GM23248 (cell line): Measurements from ENCODE around the gene CREBL2. TPM values are rescaled to one million over a fixed set of nuclear protein-coding genes. Genes with fewer than 3 reads are reported as not detected.
"Not testable (repeated sequence)": the region's sequence is repeated elsewhere in the genome, so short reads cannot be mapped to it uniquely, and the experiment has no call there.

Source experiments
- DNase-seq: peaks from one replicate; pipeline ENCODE4 v3.0.0-alpha.2; 2015
- H2AFZ ChIP-seq: fragments of 200-600 bp; sonication (generic); 2 replicates; pipeline ENCODE4 v1.6.1; 2016; ENCODE audit warnings: antibody characterized with exemption
- H3F3A ChIP-seq: fragments of 200-600 bp; sonication (generic); 2 replicates; pipeline ENCODE4 v1.6.1; 2016; ENCODE audit warnings: mild to moderate bottlenecking, antibody characterized with exemption, mixed run types; ENCODE audit not compliant: insufficient read depth
- H3K27ac ChIP-seq: fragments of 200-600 bp; sonication (generic); 2 replicates; pipeline ENCODE4 v1.5.1; 2016; ENCODE audit warnings: mild to moderate bottlenecking
- H3K27me3 ChIP-seq: fragments of 200-600 bp; sonication (generic); replicated peaks from 2 replicates; pipeline ENCODE4 v1.6.1; 2016; ENCODE audit warnings: mild to moderate bottlenecking; ENCODE audit not compliant: insufficient read depth
- H3K36me3 ChIP-seq: fragments of 200-600 bp; sonication (generic); 2 replicates; pipeline ENCODE4 v1.6.1; 2016; ENCODE audit warnings: low read depth, mild to moderate bottlenecking
- H3K4me1 ChIP-seq: fragments of 200-600 bp; sonication (generic); 2 replicates; pipeline ENCODE4 v1.6.1; 2016; ENCODE audit warnings: mild to moderate bottlenecking; ENCODE audit not compliant: insufficient read depth
- H3K4me2 ChIP-seq: fragments of 200-600 bp; sonication (generic); one replicate; pipeline ENCODE4 v1.6.1; 2016; ENCODE audit warnings: mild to moderate bottlenecking; ENCODE audit not compliant: unreplicated experiment
- H3K4me3 ChIP-seq: fragments of 200-600 bp; sonication (generic); 2 replicates; pipeline ENCODE4 v1.5.1; 2016; ENCODE audit warnings: mild to moderate bottlenecking
- H3K79me2 ChIP-seq: fragments of 200-600 bp; sonication (generic); 2 replicates; pipeline ENCODE4 v1.6.1; 2016; ENCODE audit warnings: mild to moderate bottlenecking; ENCODE audit not compliant: insufficient read depth
- H3K9ac ChIP-seq: fragments of 200-600 bp; sonication (generic); 2 replicates; pipeline ENCODE4 v1.6.1; 2016; ENCODE audit warnings: mild to moderate bottlenecking
- H3K9me2 ChIP-seq: fragments of 200-600 bp; sonication (generic); 2 replicates; pipeline ENCODE4 v1.6.1; 2016; ENCODE audit warnings: mixed run types, mild to moderate bottlenecking, moderate library complexity; ENCODE audit not compliant: insufficient read depth
- H3K9me3 ChIP-seq: fragments of 200-600 bp; sonication (generic); one replicate; pipeline ENCODE4 v1.6.1; 2017; ENCODE audit warnings: low read depth
- H4K20me1 ChIP-seq: fragments of 200-600 bp; sonication (generic); 2 replicates; pipeline ENCODE4 v1.6.0; 2016; ENCODE audit not compliant: insufficient read depth
- EZH2 ChIP-seq: fragments of 200-600 bp; sonication (generic); IDR thresholded peaks from 2 replicates; pipeline ENCODE4 v1.6.1; 2018; ENCODE audit warnings: antibody characterized with exemption, mild to moderate bottlenecking; ENCODE audit not compliant: insufficient read depth, poor library complexity, severe bottlenecking
- EZH2phosphoT487 ChIP-seq: fragments of 200-600 bp; sonication (generic); IDR thresholded peaks from 2 replicates; pipeline ENCODE4 v1.6.1; 2018; ENCODE audit warnings: antibody characterized with exemption, moderate library complexity, mild to moderate bottlenecking, low read depth; ENCODE audit not compliant: insufficient read depth
- WGBS, 2 experiments: methylation state at CpG; one replicate each; pipeline ENCODE4 v1.1.6; 2015 to 2017; ENCODE audit warnings: low lambda C conversion rate in 2 of 2, low coverage in 1 of 2; ENCODE audit errors: missing lambda C conversion rate in 2 of 2; 5-methylcytosine and 5-hydroxymethylcytosine counted together
- in situ Hi-C: fragments of 300-500 bp; cut with MboI; formaldehyde crosslinking; loops from 2 replicates; pipeline ENCODE4 v1.15.0; 2020
- polyA plus RNA-seq: library from polyadenylated mRNA; unstranded; fragments of >200 nt; fragmentation: Nextera tagmentation; extraction: Ambion mirVana; gene quantifications from 2 replicates; pipeline ENCODE4 v1.2.1, GENCODE V29; 2016
- total RNA-seq: library from RNA; depleted of rRNA; stranded (reverse); fragments of >200 nt; shearing (Covaris generic); gene quantifications from 2 replicates; pipeline ENCODE4 v1.2.3, GENCODE V29; 2014

The CREBL2 gene
- total and polyA plus RNA-seq, 2 experiments from 2014 or later: 23.4 to 38.4 TPM

DNA sequence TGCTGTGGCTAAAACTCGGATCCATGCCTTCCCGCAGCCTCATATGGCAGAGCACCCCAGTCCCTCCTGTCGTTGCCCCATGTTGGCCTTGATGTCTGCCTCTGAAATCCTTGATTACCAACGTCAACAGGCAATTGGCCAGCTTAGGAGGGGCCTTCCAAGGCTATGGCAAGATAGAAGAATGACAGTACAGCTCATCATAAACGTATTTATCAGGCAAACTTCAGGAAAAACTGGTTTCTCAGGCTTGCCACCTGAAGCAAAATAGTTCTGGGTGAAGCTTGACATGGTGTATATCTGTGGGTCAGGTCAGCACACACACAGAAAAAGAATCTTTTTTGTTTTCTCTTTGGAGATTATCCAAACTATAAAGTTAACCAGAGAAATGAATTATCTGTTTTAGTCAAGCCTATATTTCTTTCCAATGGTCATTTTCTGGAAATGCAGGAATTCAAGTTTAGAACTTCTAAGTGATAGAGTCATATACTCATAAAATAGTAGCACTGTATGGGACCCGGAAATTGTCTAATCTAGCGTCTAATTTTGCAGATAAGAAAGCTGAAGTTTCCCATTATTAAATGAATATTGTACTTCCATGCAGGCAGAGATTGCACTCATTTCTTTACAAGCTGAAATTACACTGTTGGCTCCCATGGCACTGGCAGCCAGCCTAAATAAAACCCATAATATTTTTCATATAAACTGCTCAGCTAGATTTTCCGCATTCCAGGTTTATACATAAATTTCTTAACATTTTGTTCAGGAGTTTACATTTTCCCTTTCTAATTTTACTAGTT, 24.6 kb upstream of the CREBL2 start:
- Histone ChIP-seq H3K4me1 (no peaks in the 10 kb centered on the region), H3K36me3 (no peaks in the 10 kb centered on the region), H3K4me2 (no peak overlapping the region), H3K27ac (no peak overlapping the region), H3K9me2 (no peaks in the 10 kb centered on the region), H3F3A (no peaks in the 10 kb centered on the region), H4K20me1 (no peaks in the 10 kb centered on the region), H3K4me3 (no peak overlapping the region), H3K9me3 (no peaks in the 10 kb centered on the region), H3K79me2 (no peaks in the 10 kb centered on the region), H2AFZ (no peak overlapping the region), H3K27me3 (no peaks in the 10 kb centered on the region), H3K9ac (no peak overlapping the region)
- 74 to 79% methylated on average over 8 of the region's 8 CpGs for WGBS, 2 experiments
- in situ Hi-C loops: no loop called here
- DNase-seq: no peak
- TF ChIP-seq EZH2: no peak

DNA sequence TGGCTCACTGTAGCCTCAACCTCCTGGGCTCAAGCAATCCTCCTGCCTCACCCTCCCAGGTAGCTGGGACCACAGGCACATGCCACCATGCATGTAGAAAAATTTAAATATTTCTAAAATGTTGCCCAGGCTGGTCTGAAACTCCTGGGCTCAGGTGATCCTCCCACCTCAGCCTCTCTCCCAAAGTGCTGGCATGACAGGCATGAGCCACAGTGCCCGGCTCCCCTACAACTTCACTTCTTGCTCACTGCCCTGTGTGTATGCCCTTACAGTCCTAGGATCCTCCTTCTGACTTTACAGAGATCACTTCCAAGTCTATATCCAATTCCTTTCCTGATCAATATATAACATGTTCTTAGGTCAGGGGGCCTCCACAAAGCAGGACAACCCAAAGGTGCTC, 23.8 kb upstream of the CREBL2 start:
- no peak overlapping the region for H3K9ac ChIP-seq
- no peaks in the 10 kb centered on the region for H3K36me3 ChIP-seq
- no peaks in the 10 kb centered on the region for H3K27me3 ChIP-seq
- H3K9me3 ChIP-seq: no peaks in the 10 kb centered on the region
- no peaks in the 10 kb centered on the region for H4K20me1 ChIP-seq
- WGBS, 2 experiments: 87 to 100% methylated on average over 1 of the region's 1 CpG
- no peak for DNase-seq
- H3K9me2 ChIP-seq: no peaks in the 10 kb centered on the region
- peaks cover 3% of the 10 kb centered on the region; the same call in 1 of the 2 replicates for H3K4me1 ChIP-seq
- no peaks in the 10 kb centered on the region for H3F3A ChIP-seq
- TF ChIP-seq EZH2phosphoT487 (no peak), EZH2 (no peak)
- no peaks in the 10 kb centered on the region for H3K79me2 ChIP-seq
- no peak overlapping the region for H2AFZ ChIP-seq
- H3K27ac ChIP-seq: no peak overlapping the region
- in situ Hi-C loops: no loop called here
- no peak overlapping the region for H3K4me3 ChIP-seq
- no peak overlapping the region for H3K4me2 ChIP-seq

DNA sequence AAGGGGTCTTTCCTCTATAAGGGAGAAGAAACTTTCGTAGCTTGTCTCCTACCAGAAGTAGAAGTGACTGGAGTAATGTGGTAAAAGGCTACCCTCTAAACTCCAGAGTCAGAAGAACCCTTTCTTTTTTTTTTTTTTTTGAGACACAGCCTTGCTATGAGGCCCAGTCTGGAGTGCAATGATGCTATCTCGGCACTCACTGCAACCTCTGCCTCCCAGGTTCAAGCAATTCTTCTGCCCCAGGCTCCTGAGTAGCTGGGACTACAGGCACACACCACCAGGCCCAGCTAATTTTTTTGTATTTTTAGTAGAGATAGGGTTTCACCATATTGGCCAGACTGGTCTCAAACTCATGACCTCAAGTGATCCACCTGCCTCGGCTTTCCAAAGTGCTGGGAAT, 23.2 kb upstream of the CREBL2 start:
- H3K9me2 ChIP-seq, H3K4me1 ChIP-seq, H3K4me3 ChIP-seq, H4K20me1 ChIP-seq, H3K9me3 ChIP-seq, H3K4me2 ChIP-seq, H3F3A ChIP-seq, H3K79me2 ChIP-seq, in situ Hi-C loops, H2AFZ ChIP-seq, DNase-seq, H3K36me3 ChIP-seq, H3K27ac ChIP-seq, H3K9ac ChIP-seq, H3K27me3 ChIP-seq: not testable (repeated sequence)
- 85 to 86% methylated on average over 3 of the region's 3 CpGs for WGBS, 2 experiments

DNA sequence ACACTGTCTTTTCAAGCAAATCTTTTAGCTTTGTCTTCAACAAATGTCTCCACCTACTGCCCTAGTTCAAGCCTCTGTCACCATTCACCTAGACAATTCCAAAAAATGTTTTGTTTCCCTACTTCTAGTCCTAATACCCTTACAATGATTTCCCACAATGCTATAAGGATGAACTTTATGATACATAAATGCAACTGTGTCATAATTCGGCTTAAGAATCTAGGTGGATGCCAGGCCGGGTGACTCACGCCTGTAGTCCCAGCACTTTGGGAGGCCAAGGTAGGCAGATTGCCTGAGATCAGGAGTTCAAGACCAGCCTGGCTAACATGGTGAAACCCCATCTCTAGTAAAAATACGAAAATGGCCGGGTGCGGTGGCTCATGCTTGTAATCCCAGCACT, 20.7 kb upstream of the CREBL2 start:
- H3K36me3 ChIP-seq: no peaks in the 10 kb centered on the region
- H3K9me2 ChIP-seq: no peaks in the 10 kb centered on the region
- H2AFZ ChIP-seq: no peak overlapping the region
- H3K4me3 ChIP-seq: no peak overlapping the region
- peak; percentile 14 for DNase-seq
- H3K9me3 ChIP-seq: no peaks in the 10 kb centered on the region
- H3K79me2 ChIP-seq: no peaks in the 10 kb centered on the region
- H3F3A ChIP-seq: 0 out of 2 replicates have a peak, but pooled peaks cover 5% of the 10 kb centered on the region
- no peak overlapping the region for H3K9ac ChIP-seq
- TF ChIP-seq EZH2phosphoT487: no peak
- no peak for TF ChIP-seq EZH2
- H3K27ac ChIP-seq: no peak overlapping the region
- no peaks in the 10 kb centered on the region for H4K20me1 ChIP-seq
- no peaks in the 10 kb centered on the region for H3K27me3 ChIP-seq
- no peak overlapping the region for H3K4me2 ChIP-seq
- in situ Hi-C loops: no loop called here
- peaks cover 7% of the 10 kb centered on the region for H3K4me1 ChIP-seq
- 81 to 90% methylated on average over 6 of the region's 6 CpGs for whole genome bisulfite sequencing, 2 experiments

DNA sequence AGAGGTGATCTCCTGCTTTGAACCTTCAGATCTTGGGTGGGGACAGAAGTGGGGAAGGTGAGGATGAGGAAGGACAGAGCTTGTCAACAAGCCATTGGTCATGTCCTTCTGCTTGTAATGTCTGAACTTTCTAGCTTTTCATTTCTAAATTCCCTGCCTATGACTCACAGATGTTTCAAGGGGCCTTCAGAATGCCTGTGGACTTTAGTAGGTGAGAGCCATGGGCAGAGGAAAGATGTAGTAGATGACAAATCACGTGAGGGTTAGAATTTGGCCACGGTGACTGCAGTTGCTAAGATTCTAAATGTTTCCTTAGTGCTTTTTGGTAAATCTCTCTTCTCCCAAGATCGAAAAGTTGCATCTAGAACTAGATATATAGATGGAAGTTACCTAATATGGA, 18.7 kb upstream of the CREBL2 start:
- TF ChIP-seq EZH2 (no peak), EZH2phosphoT487 (no peak)
- WGBS, 2 experiments: 31 to 33% methylated on average over 3 of the region's 3 CpGs
- Histone ChIP-seq H3K4me3 (no peak overlapping the region), H3K36me3 (no peaks in the 10 kb centered on the region), H2AFZ (0 out of 2 replicates have a peak overlapping the region, but pooled peaks have one; percentile 20), H3K27ac (peak overlapping the region; percentile 28; the same call in 1 of the 2 replicates), H3K27me3 (no peaks in the 10 kb centered on the region), H3K9me2 (no peaks in the 10 kb centered on the region), H3K4me1 (peaks cover 7% of the 10 kb centered on the region), H3K9me3 (no peaks in the 10 kb centered on the region), H3K4me2 (peak overlapping the region; percentile 46), H3K9ac (no peak overlapping the region), H3F3A (0 out of 2 replicates have a peak, but pooled peaks cover 5% of the 10 kb centered on the region), H4K20me1 (no peaks in the 10 kb centered on the region), H3K79me2 (no peaks in the 10 kb centered on the region)
- in situ Hi-C loops: no loop called here
- DNase-seq: peak; percentile 71

DNA sequence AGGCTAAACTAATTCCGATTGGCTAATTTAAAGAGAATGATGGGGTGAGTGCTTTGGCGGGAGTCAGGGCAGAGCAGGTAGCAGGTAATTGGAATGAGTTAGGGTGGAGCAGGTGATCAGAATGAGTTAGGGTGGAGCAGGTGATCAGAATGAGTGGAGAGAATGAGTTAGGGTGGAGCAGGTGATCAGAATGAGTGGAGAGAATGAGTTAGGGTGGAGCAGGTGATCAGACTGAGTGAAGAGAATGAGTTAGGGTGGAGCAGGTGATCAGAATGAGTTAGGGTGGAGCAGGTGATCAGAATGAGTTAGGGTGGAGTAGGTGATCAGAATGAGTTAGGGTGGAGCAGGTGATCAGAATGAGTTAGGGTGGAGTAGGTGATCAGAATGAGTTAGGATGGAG, 15.7 kb upstream of the CREBL2 start:
- H2AFZ ChIP-seq, H3K27me3 ChIP-seq, H3K4me1 ChIP-seq, H3F3A ChIP-seq, DNase-seq, H3K4me2 ChIP-seq, H3K9me2 ChIP-seq, H3K27ac ChIP-seq, H4K20me1 ChIP-seq, H3K4me3 ChIP-seq, H3K36me3 ChIP-seq, H3K79me2 ChIP-seq, in situ Hi-C loops, H3K9ac ChIP-seq, H3K9me3 ChIP-seq: not testable (repeated sequence)
- WGBS, 2 experiments: 50 to 55% methylated on average over 2 of the region's 2 CpGs

DNA sequence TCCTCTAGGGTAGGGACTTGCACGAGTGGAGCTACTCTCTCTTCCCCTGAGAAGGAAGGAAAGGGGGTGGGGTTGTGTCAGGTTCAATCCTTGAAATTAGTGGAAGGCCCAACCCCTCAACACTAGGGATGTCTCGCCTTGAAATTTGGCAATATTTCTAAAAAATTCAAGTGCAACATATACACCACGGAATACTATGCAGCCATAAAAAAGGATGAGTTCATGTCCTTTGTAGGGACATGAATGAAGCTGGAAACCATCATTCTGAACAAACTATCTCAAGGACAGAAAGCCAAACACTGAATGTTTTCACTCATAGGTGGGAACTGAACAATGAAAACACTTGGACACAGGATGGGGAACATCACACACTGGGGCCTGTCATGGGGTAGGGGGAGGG, 15.1 kb upstream of the CREBL2 start:
- H3F3A ChIP-seq, H3K9me3 ChIP-seq, H3K79me2 ChIP-seq, H3K4me3 ChIP-seq, in situ Hi-C loops, H3K9ac ChIP-seq, DNase-seq, H3K4me2 ChIP-seq, H3K36me3 ChIP-seq, H2AFZ ChIP-seq, H3K9me2 ChIP-seq, H4K20me1 ChIP-seq, H3K27ac ChIP-seq, H3K4me1 ChIP-seq, H3K27me3 ChIP-seq: not testable (repeated sequence)
- 67 to 69% methylated on average over 3 of the region's 3 CpGs for WGBS, 2 experiments
